K562 (cell line): Measurements from ENCODE around the gene IQUB. TPM values are rescaled to one million over a fixed set of nuclear protein-coding genes. Genes with fewer than 3 reads are reported as not detected.

Source experiments
- ATAC-seq: fragments of 200-7000 bp; cut with Tn5 transposase; 3 replicates; pipeline ENCODE4 v1.9.1; 2020; ENCODE audit warnings: moderate library complexity
- BruUV-seq: library from RNA; stranded (reverse); fragments of 400-500 nt; replicated peaks from 2 replicates; lab custom pipeline; 2021; lab: Mats Ljungman, UMichigan
- CTCF ChIA-PET: fragments of 300-600 bp; formaldehyde crosslinking; extraction: SDS; loops from one replicate; lab custom pipeline; 2021; ENCODE audit warnings: low intra/inter-chr PET ratio; lab: Yijun Ruan, JAX
- POLR2A ChIA-PET: fragments of 300-600, 350-650 bp; sonication (Branson Sonifier 250); formaldehyde crosslinking; extraction: SDS; loops from one replicate; lab custom pipeline; 2021; ENCODE audit warnings: antibody characterized with exemption, inconsistent platforms; lab: Yijun Ruan, JAX
- DNase-seq, 4 experiments: peaks; one replicate each; pipeline versions ENCODE4 v3.0.0 to v3.0.0-alpha.2; 2011 to 2018; ENCODE audit warnings: low spot score in 3 of 4, mixed read lengths in 3 of 4; ENCODE audit errors: extremely low read depth in 1 of 4
- FAIRE-seq: peaks from 2 replicates; lab custom pipeline; 2011; peaks lifted over from hg19 to GRCh38; lab: Jason Lieb, UNC
- H2AFZ ChIP-seq: 2 replicates; pipeline ENCODE4 v1.6.0; 2011; ENCODE audit warnings: low read depth, low read length, control low read depth, inconsistent platforms
- H3K27ac ChIP-seq: fragments of 200-600 bp; 3 replicates; pipeline ENCODE4 v1.8.0; 2011; ENCODE audit warnings: low read depth, mild to moderate bottlenecking, control low read depth, inconsistent platforms, low read length, moderate library complexity, mixed read lengths; ENCODE audit errors: extremely low read depth
- H3K27me3 ChIP-seq, 2 experiments: fragments of 300-600 bp in 1 of 2; 2 replicates in 1 of 2; 3 replicates in 1 of 2; pipeline versions ENCODE4 v1.6.0 to v1.8.0; 2011; ENCODE audit warnings: inconsistent platforms in 2 of 2, low read length in 2 of 2, mild to moderate bottlenecking in 1 of 2, mixed read lengths in 1 of 2, moderate library complexity in 1 of 2; ENCODE audit not compliant: control insufficient read depth in 2 of 2, insufficient read depth in 2 of 2
- H3K36me3 ChIP-seq: fragments of 300-600 bp; 3 replicates; pipeline ENCODE4 v1.8.0; 2011; ENCODE audit warnings: mild to moderate bottlenecking, low read length, inconsistent platforms; ENCODE audit not compliant: control insufficient read depth, insufficient read depth
- H3K4me1 ChIP-seq, 2 experiments: fragments of 200-600 bp in 1 of 2; replicated peaks in 1 of 2; 2 replicates in 1 of 2; 3 replicates in 1 of 2; pipeline versions ENCODE4 v1.5.1 to v1.8.0; 2011; ENCODE audit warnings: inconsistent platforms in 2 of 2, low read length in 2 of 2, mild to moderate bottlenecking in 1 of 2, mixed read lengths in 1 of 2, moderate library complexity in 1 of 2; ENCODE audit not compliant: control insufficient read depth in 2 of 2, insufficient read depth in 2 of 2
- H3K4me2 ChIP-seq: 2 replicates; pipeline ENCODE4 v1.6.1; 2011; ENCODE audit warnings: low read length, control low read depth, inconsistent platforms, mixed read lengths; ENCODE audit not compliant: insufficient read depth
- H3K4me3 ChIP-seq: fragments of 200-600 bp; sonication (generic), shearing (Covaris generic); 2 replicates; pipeline ENCODE4 v1.5.1; 2016; ENCODE audit warnings: control low read depth, inconsistent platforms
- H3K79me2 ChIP-seq: fragments of 200-600 bp; 3 replicates; pipeline ENCODE4 v1.8.0; 2011; ENCODE audit warnings: low read length, inconsistent platforms; ENCODE audit not compliant: control insufficient read depth, insufficient read depth
- H3K9ac ChIP-seq, 2 experiments: 2 replicates each; pipeline versions ENCODE4 v1.6.0 to v1.6.1; 2011; ENCODE audit warnings: low read depth in 2 of 2, low read length in 2 of 2, control low read depth in 1 of 2, inconsistent platforms in 1 of 2, mild to moderate bottlenecking in 1 of 2, mixed read lengths in 1 of 2; ENCODE audit not compliant: insufficient read depth in 1 of 2
- H3K9me1 ChIP-seq: one replicate; pipeline ENCODE4 v1.6.0; 2011; ENCODE audit warnings: inconsistent platforms, mild to moderate bottlenecking, low read length, moderate library complexity; ENCODE audit not compliant: control insufficient read depth, insufficient read depth
- H3K9me3 ChIP-seq: replicated peaks from 2 replicates; pipeline ENCODE4 v1.5.1; 2011; ENCODE audit warnings: low read depth, low read length, inconsistent platforms; ENCODE audit not compliant: control insufficient read depth, insufficient read depth
- H4K20me1 ChIP-seq: replicated peaks from 2 replicates; pipeline ENCODE4 v1.6.1; 2011; ENCODE audit warnings: low read length, inconsistent platforms, mixed read lengths; ENCODE audit not compliant: control insufficient read depth, insufficient read depth
- CEBPG ChIP-seq, 3 experiments: fragments of 200-800 bp in 1 of 3; sonication (Bioruptor generic) in 1 of 3; sonication (generic) in 1 of 3; formaldehyde crosslinking in 1 of 3; IDR thresholded peaks in 2 of 3; conservative IDR thresholded peaks in 1 of 3; 2 replicates each; pipeline versions ENCODE4 v1.6.1 to v1.8.0; 2016 to 2022; ENCODE audit warnings: missing compliant biosample characterization in 2 of 3, missing genetic modification characterization in 2 of 3, mild to moderate bottlenecking in 1 of 3, missing genetic modification reagents in 1 of 3
- CXXC5 ChIP-seq: fragments of 250-450 bp; sonication (Bioruptor Pico); IDR thresholded peaks from 2 replicates; pipeline ENCODE4 v1.8.0; 2022; ENCODE audit warnings: inconsistent platforms, mild to moderate bottlenecking, moderate library complexity
- E2F5 ChIP-seq: sonication (generic); formaldehyde crosslinking; IDR thresholded peaks from 2 replicates; pipeline ENCODE4 v1.8.0; 2022; ENCODE audit warnings: mild to moderate bottlenecking, missing genetic modification reagents
- MXD1 ChIP-seq: fragments of 250-450 bp; sonication (Bioruptor Pico); IDR thresholded peaks from 2 replicates; pipeline ENCODE4 v1.8.0; 2021; ENCODE audit warnings: borderline replicate concordance, mild to moderate bottlenecking, moderate library complexity; ENCODE audit not compliant: poor library complexity, severe bottlenecking
- PCBP2 ChIP-seq: fragments of 200-400 bp; formaldehyde crosslinking; IDR thresholded peaks from 2 replicates; pipeline ENCODE4 v1.6.1; 2018; ENCODE audit warnings: low read length, low read depth, mild to moderate bottlenecking, moderate library complexity; ENCODE audit not compliant: poor library complexity, severe bottlenecking
- POLR2H ChIP-seq: IDR thresholded peaks from 2 replicates; pipeline ENCODE4 v1.6.1; 2016; ENCODE audit warnings: missing genetic modification characterization, low read depth, mild to moderate bottlenecking, control low read depth, missing compliant biosample characterization, moderate library complexity
- PURB ChIP-seq: sonication (generic); formaldehyde crosslinking; IDR thresholded peaks from 2 replicates; pipeline ENCODE4 v1.9.0; 2021; ENCODE audit warnings: low read depth, mild to moderate bottlenecking, missing genetic modification reagents
- RBBP5 ChIP-seq: fragments of 200-600 bp; sonication (generic); IDR thresholded peaks from 2 replicates; pipeline ENCODE4 v1.6.1; 2012; ENCODE audit warnings: borderline replicate concordance, mild to moderate bottlenecking, low read length, control low read depth, inconsistent platforms; ENCODE audit not compliant: insufficient read depth, poor library complexity, severe bottlenecking
- RBM25 ChIP-seq: fragments of 200-400 bp; formaldehyde crosslinking; IDR thresholded peaks from 2 replicates; pipeline ENCODE4 v1.6.1; 2018; ENCODE audit warnings: low read length, low read depth, moderate library complexity; ENCODE audit not compliant: severe bottlenecking
- SRSF9 ChIP-seq: fragments of 200-400 bp; formaldehyde crosslinking; IDR thresholded peaks from 2 replicates; pipeline ENCODE4 v1.6.1; 2017; ENCODE audit warnings: low read depth, low read length, borderline replicate concordance
- WHSC1 ChIP-seq: IDR thresholded peaks from one replicate; pipeline ENCODE4 v1.6.1; 2012; ENCODE audit warnings: low read length, control low read depth, inconsistent platforms
- XRCC3 ChIP-seq: fragments of 450-650 bp; IDR thresholded peaks from 2 replicates; pipeline ENCODE4 v1.6.1; 2017; ENCODE audit warnings: mild to moderate bottlenecking, moderate library complexity
- YY1 ChIP-seq, 3 experiments: IDR thresholded peaks; 2 replicates each; pipeline ENCODE4 v1.6.1; 2011; ENCODE audit warnings: low read length in 2 of 3, mild to moderate bottlenecking in 2 of 3, moderate library complexity in 2 of 3, borderline replicate concordance in 1 of 3, control low read depth in 1 of 3, low read depth in 1 of 3; ENCODE audit not compliant: insufficient read depth in 3 of 3, insufficient replicate concordance in 2 of 3, control insufficient read depth in 1 of 3, insufficient read length in 1 of 3; ENCODE audit errors: extremely low read depth in 1 of 3
- ZFP30 ChIP-seq: fragments of 250-450 bp; sonication (Bioruptor Pico); IDR thresholded peaks from 2 replicates; pipeline ENCODE4 v1.8.0; 2022; ENCODE audit warnings: moderate library complexity, mild to moderate bottlenecking, inconsistent platforms, borderline replicate concordance
- ZNF384 ChIP-seq: IDR thresholded peaks from 2 replicates; pipeline ENCODE4 v1.6.1; 2012; ENCODE audit warnings: low read depth, low read length, improper control_type of control experiment
- ZNF41 ChIP-seq: fragments of 250-450 bp; sonication (Bioruptor Pico); conservative IDR thresholded peaks from 2 replicates; pipeline ENCODE4 v1.4.0; 2020; ENCODE audit warnings: mild to moderate bottlenecking
- ZNF586 ChIP-seq: fragments of 450-650 bp; formaldehyde crosslinking; conservative IDR thresholded peaks from 2 replicates; pipeline ENCODE4 v1.4.0; 2020; ENCODE audit warnings: mild to moderate bottlenecking, moderate library complexity
- WGBS: fragments of 100-300 bp; shearing (Covaris generic); methylation state at CpG from one replicate; pipeline ENCODE4 v1.1.6; 2016; ENCODE audit warnings: low coverage, mixed read lengths; ENCODE audit not compliant: insufficient coverage; ENCODE audit errors: missing lambda C conversion rate; 5-methylcytosine and 5-hydroxymethylcytosine counted together
- in situ Hi-C: fragments of 300-500 bp; cut with MboI; formaldehyde crosslinking; loops from 4 replicates; pipeline ENCODE4 v1.15.0; 2018; ENCODE audit warnings: inconsistent platforms, mixed read lengths
- intact Hi-C: fragments of 100-400 bp; cut with micrococcal nuclease; formaldehyde crosslinking; loops from 2 replicates; pipeline ENCODE4 v1.14.2; 2022
- polyA plus RNA-seq, 8 experiments: library from polyadenylated mRNA; depleted of rRNA in 4 of 8; stranded (reverse) in 5 of 8; unstranded in 3 of 8; fragments of >200 nt; fragmentation: Nextera tagmentation in 2 of 8; fragmentation: Illumina TruSeq in 1 of 8; extraction: Ambion mirVana in 2 of 8; extraction: Trizol in 1 of 8; gene quantifications; 2 replicates each; pipeline versions ENCODE4 v1.2.1 to v1.2.3, GENCODE V29; 2011 to 2014; ENCODE audit warnings: inconsistent platforms in 1 of 8, missing spikeins in 1 of 8
- total RNA-seq, 7 experiments: library from RNA; depleted of rRNA in 6 of 7; stranded (reverse); fragments of >200 nt in 6 of 7; fragmentation: Illumina TruSeq in 2 of 7; extraction: Trizol in 2 of 7; gene quantifications; 2 replicates each; pipeline versions ENCODE4 v1.2.1 to v1.2.3, GENCODE V29; 2011 to 2021; ENCODE audit warnings: low replicate concordance in 1 of 7

The IQUB gene
- total and polyA plus RNA-seq, 9 of the 15 experiments (the other 6 are each of a cell fraction or from before 2014, with no cell fraction given), result 0.62 to 2.6 (median 1.4) TPM

GRCh38 chr7:123528265-123528664, 6.1 kb downstream of the IQUB start:
- 3% methylated on average over 5 of the region's 5 CpGs for WGBS
- DNase-seq, result peak; percentile 14 to 44 (median 34)
- H3K4me1 ChIP-seq, result peaks cover 6 to 13% of the 10 kb centered on the region in 2 experiments; a peak in 4 of 5 replicates
- no peaks in the 10 kb centered on the region for H3K36me3 ChIP-seq
- H2AFZ ChIP-seq, result peak overlapping the region; percentile 82
- in situ Hi-C loops, result no loop called here
- H3K9me3 ChIP-seq, result no peaks in the 10 kb centered on the region
- H3K4me2 ChIP-seq, result peak overlapping the region; percentile 71
- H3K27me3 ChIP-seq, result no peaks in the 10 kb centered on the region
- BruUV-seq, result no TSS peak
- ATAC-seq, result peak; percentile 19
- H3K9me1 ChIP-seq, result no peaks in the 10 kb centered on the region
- H3K27ac ChIP-seq, result peak overlapping the region; percentile 67
- FAIRE-seq, result no peak
- H3K4me3 ChIP-seq, result peak overlapping the region; percentile 11
- intact Hi-C loops, result no loop called here
- ChIA-PET CTCF (no interaction called here), POLR2A (interaction anchor here (0.6 to 1.5 kb wide), 7 partner anchors 8 to 62 kb away, joined by 3 to 11 read pairs (median 5); partner anchors contain the start of gene NDUFA5)
- H3K9ac ChIP-seq, result peak overlapping the region; percentile 5 to 60; a peak in 3 of 4 replicates
- peaks cover 6% of the 10 kb centered on the region; the same call in 1 of the 3 replicates for H3K79me2 ChIP-seq
- no peaks in the 10 kb centered on the region for H4K20me1 ChIP-seq
- TF ChIP-seq ZNF41, result no peak
- TF ChIP-seq CXXC5 (CRISPR knock-in tag), result peak; percentile 55; the same call in 1 of the 2 replicates
- TF ChIP-seq ZNF384, result no peak
- TF ChIP-seq RBM25, result peak; percentile 93
- TF ChIP-seq YY1 (IDR thresholded peaks at IDR 0.05; ENCODE audit: borderline replicate concordance in 1 of 3, control insufficient read depth in 1 of 3, extremely low read depth in 1 of 3, insufficient read depth in 3 of 3, insufficient read length in 1 of 3, insufficient replicate concordance in 2 of 3, low read depth in 1 of 3, low read length in 2 of 3), result no peak
- TF ChIP-seq WHSC1, result no peak
- TF ChIP-seq SRSF9, result no peak
- no peak for TF ChIP-seq RBBP5
- peak; percentile 17; the same call in 1 of the 2 replicates for TF ChIP-seq POLR2H (tag)
- TF ChIP-seq ZFP30 (CRISPR knock-in tag), result no peak
- no peak for TF ChIP-seq CEBPG (CRISPR knock-in tag; IDR thresholded peaks at IDR 0.05)
- TF ChIP-seq CEBPG (tag; conservative IDR thresholded peaks at IDR 0.05 in 1 of 2, IDR thresholded peaks at IDR 0.05 in 1 of 2), result peak; percentile 47 to 86; a peak in 3 of 4 replicates
- TF ChIP-seq E2F5 (CRISPR knock-in tag), result no peak
- TF ChIP-seq ZNF586, result no peak
- no peak for TF ChIP-seq XRCC3
- TF ChIP-seq PURB (CRISPR knock-in tag), result no peak
- no peak for TF ChIP-seq PCBP2
- no peak for TF ChIP-seq MXD1 (CRISPR knock-in tag)
